GM12878 (cell line): Measurements from ENCODE around the gene AGPAT4. TPM values are rescaled to one million over a fixed set of nuclear protein-coding genes. Genes with fewer than 3 reads are reported as not detected.

ENCODE experiments used
- ATAC-seq: fragments of 200-7000 bp; cut with Tn5 transposase; 3 replicates; pipeline ENCODE4 v1.9.1; 2020; ENCODE audit warnings: mild to moderate bottlenecking, moderate library complexity
- BruUV-seq: library from RNA; stranded (reverse); fragments of 400-500 nt; replicated peaks from 2 replicates; lab custom pipeline; 2021; lab: Mats Ljungman, UMichigan
- CTCF ChIA-PET: fragments of 300-600 bp; sonication (Branson Sonifier 250); formaldehyde crosslinking; extraction: SDS; loops from one replicate; lab custom pipeline; 2021; ENCODE audit warnings: inconsistent platforms; lab: Yijun Ruan, JAX
- POLR2A ChIA-PET: fragments of 350-600 bp; formaldehyde crosslinking; extraction: SDS; loops from one replicate; lab custom pipeline; 2021; ENCODE audit warnings: inconsistent platforms; lab: Charles Lee
- RAD21 ChIA-PET: fragments of 300-600 bp; sonication (Branson Sonifier 250); formaldehyde crosslinking; loops from one replicate; lab custom pipeline; 2023; ENCODE audit warnings: antibody characterized with exemption; ENCODE audit not compliant: unreplicated experiment; lab: Charles Lee
- SMC1A ChIA-PET: fragments of 300-600 bp; sonication (Branson Sonifier 250); formaldehyde crosslinking; loops from one replicate; lab custom pipeline; 2023; ENCODE audit not compliant: unreplicated experiment, uncharacterized antibody; lab: Charles Lee
- DNase-seq: peaks from one replicate; pipeline ENCODE4 v3.0.0-alpha.2; 2011; ENCODE audit warnings: low read depth, low spot score
- FAIRE-seq: peaks from 3 replicates; lab custom pipeline; 2011; peaks lifted over from hg19 to GRCh38; lab: Jason Lieb, UNC
- H2AFZ ChIP-seq: 2 replicates; pipeline ENCODE4 v1.6.0; 2011; ENCODE audit warnings: low read depth, low read length, control low read depth; ENCODE audit not compliant: control insufficient read depth
- H3K27ac ChIP-seq: 2 replicates; pipeline ENCODE4 v1.5.1; 2011; ENCODE audit warnings: control low read depth; ENCODE audit not compliant: control insufficient read depth, insufficient read depth
- H3K27me3 ChIP-seq, 2 experiments: replicated peaks in 1 of 2; 2 replicates each; pipeline versions ENCODE4 v1.6.0 to v1.6.1; 2011; ENCODE audit warnings: low read length in 1 of 2; ENCODE audit not compliant: control insufficient read depth in 2 of 2, insufficient read depth in 2 of 2
- H3K36me3 ChIP-seq, 2 experiments: 2 replicates each; pipeline ENCODE4 v1.5.1; 2011; ENCODE audit warnings: low read length in 1 of 2; ENCODE audit not compliant: control insufficient read depth in 2 of 2, insufficient read depth in 2 of 2
- H3K4me1 ChIP-seq: 2 replicates; pipeline ENCODE4 v1.6.1; 2011; ENCODE audit warnings: mild to moderate bottlenecking, low read length, moderate library complexity, mixed read lengths; ENCODE audit not compliant: control insufficient read depth, insufficient read depth
- H3K4me2 ChIP-seq: 2 replicates; pipeline ENCODE4 v1.6.0; 2011; ENCODE audit warnings: control low read depth; ENCODE audit not compliant: control insufficient read depth, insufficient read depth
- H3K4me3 ChIP-seq: fragments of 200-600 bp; sonication (generic); 2 replicates; pipeline ENCODE4 v1.5.1; 2016
- H3K79me2 ChIP-seq: 2 replicates; pipeline ENCODE4 v1.6.0; 2011; ENCODE audit warnings: low read length; ENCODE audit not compliant: control insufficient read depth, insufficient read depth
- H3K9ac ChIP-seq: 2 replicates; pipeline ENCODE4 v1.8.0; 2011; ENCODE audit warnings: low read length, control low read depth, mixed read lengths; ENCODE audit not compliant: control insufficient read depth, insufficient read depth
- H3K9me3 ChIP-seq: replicated peaks from 3 replicates; pipeline ENCODE4 v1.5.1; 2011; ENCODE audit warnings: mild to moderate bottlenecking, low read length; ENCODE audit not compliant: control insufficient read depth, insufficient read depth
- H4K20me1 ChIP-seq: 2 replicates; pipeline ENCODE4 v1.6.0; 2011; ENCODE audit not compliant: control insufficient read depth, insufficient read depth
- EED ChIP-seq: sonication (generic); IDR thresholded peaks from 2 replicates; pipeline ENCODE4 v1.6.1; 2016; ENCODE audit warnings: antibody characterized with exemption, low read depth
- GABPA ChIP-seq: IDR thresholded peaks from 2 replicates; pipeline ENCODE4 v1.6.1; 2014; ENCODE audit warnings: antibody characterized with exemption, low read depth, mild to moderate bottlenecking, inconsistent platforms
- NFYA ChIP-seq: IDR thresholded peaks from 2 replicates; pipeline ENCODE4 v1.6.1; 2011; ENCODE audit warnings: low read depth, mild to moderate bottlenecking, low read length, improper control_type of control experiment, borderline replicate concordance
- WRNIP1 ChIP-seq: IDR thresholded peaks from 2 replicates; pipeline ENCODE4 v1.6.1; 2011; ENCODE audit warnings: low read depth, low read length, improper control_type of control experiment, borderline replicate concordance
- WGBS: methylation state at CpG from one replicate; pipeline ENCODE4 v1.1.6; 2016; ENCODE audit warnings: low lambda C conversion rate; ENCODE audit not compliant: insufficient replicate concordance, insufficient coverage; ENCODE audit errors: missing lambda C conversion rate; 5-methylcytosine and 5-hydroxymethylcytosine counted together
- in situ Hi-C: fragments of 300-500 bp; cut with MboI; formaldehyde crosslinking; loops from 9 replicates; pipeline ENCODE4 v1.14.3; 2018; ENCODE audit warnings: mixed read lengths
- intact Hi-C: fragments of 100-400 bp; cut with micrococcal nuclease; formaldehyde crosslinking; loops from one replicate; pipeline ENCODE4 v1.14.2; 2022; ENCODE audit not compliant: unreplicated experiment
- polyA plus RNA-seq, 11 experiments: library from polyadenylated mRNA; depleted of rRNA in 4 of 11; unstranded in 6 of 11; stranded (reverse) in 5 of 11; fragments of >200 nt; fragmentation: Nextera tagmentation in 4 of 11; fragmentation: Illumina TruSeq in 1 of 11; extraction: Ambion mirVana in 4 of 11; extraction: Trizol in 1 of 11; gene quantifications; 1 replicate in 1 of 11; 2 replicates in 10 of 11; pipeline versions ENCODE4 v1.2.1 to v1.2.3, GENCODE V29; 2011 to 2016; ENCODE audit warnings: inconsistent platforms in 2 of 11, missing spikeins in 2 of 11, low read depth in 1 of 11
- total RNA-seq, 4 experiments: library from RNA; depleted of rRNA in 3 of 4; stranded (reverse); fragments of >200 nt in 3 of 4; fragmentation: Illumina TruSeq in 1 of 4; extraction: Trizol in 1 of 4; gene quantifications; 2 replicates each; pipeline versions ENCODE4 v1.2.1 to v1.2.3, GENCODE V29; 2013 to 2021
- TF ChIP-seq, protein P1 (sequence below): IDR thresholded peaks from 2 replicates; pipeline ENCODE4 v1.6.1; 2011; ENCODE audit warnings: mild to moderate bottlenecking, low read depth, low read length, moderate library complexity; ENCODE audit not compliant: insufficient replicate concordance

AGPAT4 gene
- total and polyA plus RNA-seq, 10 of the 15 experiments (the other 5 are each of a cell fraction or from before 2014, with no cell fraction given) = 0.34 to 2.2 (median 1.3) TPM

DNA sequence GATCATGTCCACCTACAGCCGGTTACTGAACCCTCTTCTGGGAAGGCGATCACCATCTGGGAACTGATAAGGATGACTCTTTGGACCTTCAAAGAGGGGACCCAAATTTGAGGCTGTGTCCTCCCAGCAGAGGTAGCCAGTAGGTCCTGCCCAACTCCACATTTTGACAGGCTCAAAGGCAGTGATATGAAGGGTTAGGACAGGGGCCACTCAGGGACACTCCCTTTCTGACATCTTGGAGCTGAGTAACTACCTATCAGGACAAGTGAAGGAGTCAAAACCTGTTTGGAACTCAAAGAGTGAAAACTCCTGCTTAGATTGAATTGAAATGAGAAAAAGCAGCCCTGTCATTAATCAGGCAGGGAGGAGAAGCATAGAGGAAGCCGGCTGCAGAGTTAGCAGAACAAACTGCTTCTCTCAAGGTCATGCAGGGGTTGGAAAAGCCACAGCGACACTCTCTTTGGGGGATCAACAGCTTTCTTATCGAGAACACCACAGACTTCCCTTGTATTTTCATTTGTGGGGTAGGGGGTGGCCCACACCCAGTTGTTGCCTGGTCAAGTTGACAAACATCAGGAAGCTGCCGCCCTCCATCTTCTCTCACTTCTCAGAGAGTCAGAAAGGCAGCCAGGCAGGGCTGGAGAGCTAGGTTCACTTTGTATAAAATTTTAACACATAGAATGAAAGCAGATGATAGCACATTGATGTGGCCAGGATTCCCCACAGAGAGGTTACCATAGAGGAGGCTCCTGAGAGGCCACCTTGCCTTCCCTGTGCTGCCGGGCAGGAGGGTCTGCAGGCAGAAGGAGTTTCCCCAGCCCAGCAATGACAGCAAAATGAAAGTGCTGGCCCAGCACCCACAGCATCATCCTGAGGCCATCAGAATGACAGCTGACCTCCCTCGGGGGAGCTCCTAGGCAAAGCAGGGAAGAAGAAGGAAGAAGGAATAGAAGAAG, 47.6 kb downstream of the AGPAT4 start:
- Histone ChIP-seq H3K79me2 (no peaks in the 10 kb centered on the region), H3K4me2 (peak overlapping the region; percentile 12; the same call in 1 of the 2 replicates), H4K20me1 (no peaks in the 10 kb centered on the region), H2AFZ (no peak overlapping the region; the same call in none of the 2 replicates), H3K4me3 (no peak overlapping the region), H3K27ac (no peak overlapping the region), H3K27me3 (no peaks in the 10 kb centered on the region), H3K9ac (no peak overlapping the region), H3K4me1 (no peaks in the 10 kb centered on the region), H3K36me3 (no peaks in the 10 kb centered on the region), H3K9me3 (no peaks in the 10 kb centered on the region)
- TF ChIP-seq, protein P1, sequence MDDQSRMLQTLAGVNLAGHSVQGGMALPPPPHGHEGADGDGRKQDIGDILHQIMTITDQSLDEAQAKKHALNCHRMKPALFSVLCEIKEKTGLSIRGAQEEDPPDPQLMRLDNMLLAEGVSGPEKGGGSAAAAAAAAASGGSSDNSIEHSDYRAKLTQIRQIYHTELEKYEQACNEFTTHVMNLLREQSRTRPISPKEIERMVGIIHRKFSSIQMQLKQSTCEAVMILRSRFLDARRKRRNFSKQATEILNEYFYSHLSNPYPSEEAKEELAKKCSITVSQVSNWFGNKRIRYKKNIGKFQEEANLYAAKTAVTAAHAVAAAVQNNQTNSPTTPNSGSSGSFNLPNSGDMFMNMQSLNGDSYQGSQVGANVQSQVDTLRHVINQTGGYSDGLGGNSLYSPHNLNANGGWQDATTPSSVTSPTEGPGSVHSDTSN = no peak
- TF ChIP-seq NFYA (no peak), WRNIP1 (no peak), GABPA (no peak), EED (0 out of 2 replicates have a peak, but pooled peaks have one; percentile 24)
- WGBS = 27% methylated on average over 8 of the region's 8 CpGs
- RAD21 ChIA-PET = interaction anchor here (0.8 kb wide), 1 partner anchor 56 kb away, joined by 4 read pairs; no protein-coding TSS in a partner anchor
- peak; percentile 36 for ATAC-seq
- no peak for DNase-seq
- SMC1A ChIA-PET = no interaction called here
- POLR2A ChIA-PET = no interaction called here
- intact Hi-C loops = no loop called here
- FAIRE-seq = peak; percentile 27
- BruUV-seq = no TSS peak
- CTCF ChIA-PET = interaction anchor here (1.3 to 2.0 kb wide), 2 partner anchors 8 to 145 kb away, joined by 4 read pairs; no protein-coding TSS in a partner anchor
- in situ Hi-C loops = no loop called here
